NT2/D1 (cell line): Measurements from ENCODE around the gene CTNNA3.

Experiments used
- SUZ12 ChIP-seq: IDR thresholded peaks from 2 replicates; pipeline ENCODE4 v1.6.1; 2011; ENCODE audit not compliant: insufficient read length, insufficient read depth; ENCODE audit errors: extremely low read depth
- ZNF274 ChIP-seq: IDR thresholded peaks from 2 replicates; pipeline ENCODE4 v1.6.1; 2011; ENCODE audit warnings: mild to moderate bottlenecking, low read depth, low read length

- TF ChIP-seq SUZ12 (no peak), ZNF274 (no peak)
These were observed 1.7 kb upstream of the CTNNA3 start for GRCh38 chr10:67697724-67698131.
